ENCODE measurements around the gene SERINC2. TPM values are rescaled to one million over a fixed set of nuclear protein-coding genes. Genes with fewer than 3 reads are reported as not detected.

SERINC2 gene
- total and polyA plus RNA-seq, 9 donors = 0.25 to 15.2 (median 1.5) TPM; not detected in 1

GRCh38 chr1:31387612-31388011, 25.4 kb upstream of the SERINC2 start:
- DNase-seq = no peak
- intact Hi-C loops (cut with DNase I) = loop anchor here in 1 of 4 donors (2.0 kb wide), 1 partner anchor 17 kb away; no protein-coding TSS in a partner anchor
- H3K27ac ChIP-seq = no peak overlapping the region
- 69 to 76% (median 73%) methylated on average over 10 of the region's 10 CpGs for WGBS, 3 donors
- no peaks in the 10 kb centered on the region for H3K9me3 ChIP-seq
- no peaks in the 10 kb centered on the region for H3K27me3 ChIP-seq
- no peaks in the 10 kb centered on the region for H3K4me1 ChIP-seq (ENCODE audit: insufficient read depth)
- H3K4me3 ChIP-seq = no peak overlapping the region
- TF ChIP-seq CTCF (IDR thresholded peaks at IDR 0.05) (no peak), POLR2A (IDR thresholded peaks at IDR 0.05) (no peak), EP300 (IDR thresholded peaks at IDR 0.05) (no peak)
- H3K36me3 ChIP-seq = no peaks in the 10 kb centered on the region

DNA sequence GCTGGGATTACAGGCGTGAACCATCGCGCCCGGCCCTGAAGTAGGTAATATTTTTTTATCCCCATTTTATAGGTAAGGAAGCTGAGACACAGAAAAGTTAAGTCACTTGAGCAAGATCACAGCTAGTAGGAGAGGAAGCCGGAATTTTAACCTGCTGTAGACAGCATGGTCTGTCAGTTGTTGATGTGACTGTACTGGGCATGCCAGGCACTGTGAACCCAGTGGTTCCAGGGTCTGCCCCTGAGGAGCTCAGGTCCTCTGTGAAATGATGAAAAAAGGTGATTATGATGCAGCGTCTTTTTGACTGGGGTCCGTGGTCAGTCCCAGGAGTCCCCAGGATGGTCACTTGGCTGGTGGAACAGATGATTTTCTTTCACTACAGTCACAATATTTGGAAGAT, 23.4 kb upstream of the SERINC2 start:
- intact Hi-C loops (cut with DNase I) = no loop called here
- no peaks in the 10 kb centered on the region for H3K36me3 ChIP-seq
- TF ChIP-seq POLR2A (IDR thresholded peaks at IDR 0.05) (no peak), EP300 (IDR thresholded peaks at IDR 0.05) (no peak), CTCF (IDR thresholded peaks at IDR 0.05) (no peak)
- H3K27me3 ChIP-seq = no peaks in the 10 kb centered on the region
- WGBS, 3 donors = 93 to 94% (median 93%) methylated on average over 7 of the region's 7 CpGs
- no peaks in the 10 kb centered on the region for H3K9me3 ChIP-seq
- no peak overlapping the region for H3K4me3 ChIP-seq
- no peak overlapping the region for H3K27ac ChIP-seq
- peaks cover 2% of the 10 kb centered on the region for H3K4me1 ChIP-seq (ENCODE audit: insufficient read depth)
- DNase-seq = no peak

DNA sequence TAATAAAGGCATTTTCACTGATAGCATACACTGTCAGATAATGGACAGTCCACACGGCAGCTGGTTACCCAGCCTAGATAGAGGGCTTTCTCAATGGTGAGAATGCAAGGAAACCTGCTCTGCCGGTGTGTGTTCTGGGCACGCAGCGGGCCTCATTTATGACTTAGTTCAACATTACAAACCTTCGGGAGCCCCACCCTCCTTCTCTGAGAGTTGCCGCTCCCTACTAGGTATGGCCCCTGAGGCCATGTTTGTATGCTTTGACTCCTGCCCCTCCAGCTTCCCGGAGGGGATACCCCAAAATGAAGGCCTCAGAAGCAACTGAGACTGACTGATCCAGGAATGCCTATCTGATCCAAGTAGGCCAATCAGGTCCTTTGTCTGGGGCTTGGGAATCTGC, 22.9 kb upstream of the SERINC2 start:
- peaks cover 3% of the 10 kb centered on the region for H3K4me1 ChIP-seq (ENCODE audit: insufficient read depth)
- H3K9me3 ChIP-seq = no peaks in the 10 kb centered on the region
- DNase-seq = no peak
- WGBS, 3 donors = 83 to 93% (median 87%) methylated on average over 7 of the region's 7 CpGs
- no peak overlapping the region for H3K4me3 ChIP-seq
- TF ChIP-seq CTCF (IDR thresholded peaks at IDR 0.05) = no peak
- no peak for TF ChIP-seq EP300 (IDR thresholded peaks at IDR 0.05)
- TF ChIP-seq POLR2A (IDR thresholded peaks at IDR 0.05) = no peak
- intact Hi-C loops (cut with DNase I) = no loop called here
- no peaks in the 10 kb centered on the region for H3K27me3 ChIP-seq
- no peak overlapping the region for H3K27ac ChIP-seq
- H3K36me3 ChIP-seq = no peaks in the 10 kb centered on the region

DNA sequence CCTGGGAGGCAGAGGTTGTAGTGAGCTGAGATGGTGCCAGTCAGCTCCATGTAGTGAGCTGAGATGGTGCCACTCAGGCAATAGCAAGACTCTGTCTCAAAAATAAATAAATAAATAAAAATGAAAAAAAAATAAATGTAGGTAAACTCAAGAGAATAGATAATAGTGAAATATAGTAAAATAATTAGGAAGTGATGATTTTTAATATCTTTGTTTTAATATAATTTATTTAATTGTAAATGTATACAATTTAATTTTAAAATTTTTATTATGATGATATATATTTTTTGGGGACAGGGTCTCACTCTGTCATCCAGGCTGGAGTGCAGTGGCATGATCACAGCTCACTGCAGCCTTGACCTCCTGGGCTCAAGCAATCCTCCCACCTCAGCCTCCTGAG, 19.6 kb upstream of the SERINC2 start:
- Histone ChIP-seq H3K36me3 (no peaks in the 10 kb centered on the region), H3K4me3 (no peak overlapping the region), H3K27ac (no peak overlapping the region), H3K9me3 (no peaks in the 10 kb centered on the region), H3K4me1 (ENCODE audit: insufficient read depth) (peaks cover 3% of the 10 kb centered on the region), H3K27me3 (no peaks in the 10 kb centered on the region)
- DNase-seq = no peak
- intact Hi-C loops (cut with DNase I) = no loop called here
- no peak for TF ChIP-seq POLR2A (IDR thresholded peaks at IDR 0.05)
- no peak for TF ChIP-seq CTCF (IDR thresholded peaks at IDR 0.05)
- no peak for TF ChIP-seq EP300 (IDR thresholded peaks at IDR 0.05)
